HG03135 (cell line): ENCODE data around the gene CARMIL3.

Source experiments
- ATAC-seq: cut with Tn5 transposase; IDR thresholded peaks from one replicate; pipeline ENCODE4 v1.9.1; 2021; ENCODE audit warnings: mild to moderate bottlenecking, moderate library complexity; ENCODE audit not compliant: unreplicated experiment

CARMIL3 gene

GRCh38 chr14:24075485-24076301 lies 23.9 kb downstream of the CARMIL3 start:
- no peak for ATAC-seq

GRCh38 chr14:24076302-24076601 lies 24.4 kb downstream of the CARMIL3 start:
- no peak for ATAC-seq

GRCh38 chr14:24077086-24077485 lies 25.3 kb downstream of the CARMIL3 start:
- no peak for ATAC-seq

GRCh38 chr14:24078146-24078545 lies 26.3 kb downstream of the CARMIL3 start:
- ATAC-seq = no peak

GRCh38 chr14:24079491-24080141 lies 27.8 kb downstream of the CARMIL3 start:
- ATAC-seq = no peak

- no peak for ATAC-seq
Measured at GRCh38 chr14:24080142-24080530, 28.3 kb downstream of the CARMIL3 start.

- ATAC-seq = peak; percentile 87
Measured at GRCh38 chr14:24080888-24081738, 29.3 kb downstream of the CARMIL3 start.

GRCh38 chr14:24081739-24082211 lies 30.0 kb downstream of the CARMIL3 start:
- no peak for ATAC-seq

- ATAC-seq = no peak
Measured at GRCh38 chr14:24082411-24083080, 30.7 kb downstream of the CARMIL3 start.

GRCh38 chr14:24083462-24083861 lies 31.7 kb downstream of the CARMIL3 start:
- no peak for ATAC-seq

GRCh38 chr14:24084440-24084839 lies 32.6 kb downstream of the CARMIL3 start:
- ATAC-seq = no peak

- no peak for ATAC-seq
Measured at GRCh38 chr14:24085215-24085614, 33.4 kb downstream of the CARMIL3 start.

- ATAC-seq = no peak
Measured at GRCh38 chr14:24086193-24086955, 34.6 kb downstream of the CARMIL3 start.

GRCh38 chr14:24087004-24087403 lies 35.2 kb downstream of the CARMIL3 start:
- no peak for ATAC-seq

GRCh38 chr14:24088095-24088494 lies 36.3 kb downstream of the CARMIL3 start:
- ATAC-seq = no peak

- ATAC-seq = no peak
Measured at GRCh38 chr14:24089890-24090289, 38.1 kb downstream of the CARMIL3 start.

GRCh38 chr14:24092110-24092504 lies 40.3 kb downstream of the CARMIL3 start:
- ATAC-seq = no peak

GRCh38 chr14:24092505-24093206 lies 40.8 kb downstream of the CARMIL3 start:
- ATAC-seq = no peak

GRCh38 chr14:24093207-24093900 lies 41.5 kb downstream of the CARMIL3 start:
- no peak for ATAC-seq
